ENCODE results near the gene FOXD2.

- TF ChIP-seq POLR2A (IDR thresholded peaks at IDR 0.05; ENCODE audit: low read depth) (no peak), CTCF (IDR thresholded peaks at IDR 0.05) (no peak), POLR2AphosphoS5 (IDR thresholded peaks at IDR 0.05) (no peak), EP300 (IDR thresholded peaks at IDR 0.05) (no peak)
Observed at GRCh38 chr1:47479664-47480063, 41.8 kb downstream of the FOXD2 start.

Measured in esophagus muscularis mucosa (tissue), 4 donors.